Measurements from ENCODE around the gene TEX264. TPM values are rescaled to one million over a fixed set of nuclear protein-coding genes. Genes with fewer than 3 reads are reported as not detected.

TEX264 gene
- polyA plus RNA-seq, 1 donor from 2014 or later = 35.4 TPM

- Histone ChIP-seq H3K9ac (ENCODE audit: low read length) (no peak overlapping the region), H3K4me3 (ENCODE audit: low read length) (peak overlapping the region; percentile 21), H2AFZ (ENCODE audit: low read depth, low read length) (no peak overlapping the region), H4K20me1 (ENCODE audit: insufficient read depth) (no peaks in the 10 kb centered on the region), H3K27ac (ENCODE audit: low read length) (peak overlapping the region; percentile 56), H3K9me3 (ENCODE audit: low read length) (no peaks in the 10 kb centered on the region), H3K27me3 (ENCODE audit: insufficient read depth, low read depth, low read length) (no peaks in the 10 kb centered on the region), H3K36me3 (ENCODE audit: insufficient read depth, low read length) (no peaks in the 10 kb centered on the region), H3K79me2 (replicated peaks; ENCODE audit: insufficient read depth, low read length) (no peaks in the 10 kb centered on the region), H3F3A (ENCODE audit: insufficient read depth, low read length, poor library complexity, severe bottlenecking) (no peaks in the 10 kb centered on the region), H3K4me2 (ENCODE audit: low read length) (no peak overlapping the region), H3K9me2 (ENCODE audit: insufficient read depth, low read length) (no peaks in the 10 kb centered on the region)
- TF ChIP-seq REST (IDR thresholded peaks at IDR 0.05; ENCODE audit: borderline replicate concordance) = no peak
- TF ChIP-seq EP300 (conservative IDR thresholded peaks at IDR 0.05; ENCODE audit: poor library complexity, severe bottlenecking) = no peak
- TF ChIP-seq MXI1 (conservative IDR thresholded peaks at IDR 0.05; ENCODE audit: poor library complexity, severe bottlenecking) = no peak
- no peak for TF ChIP-seq EZH2 (IDR thresholded peaks at IDR 0.05; ENCODE audit: borderline replicate concordance, insufficient read depth, low read length, poor library complexity, severe bottlenecking)
- no peak for TF ChIP-seq RAD21 (conservative IDR thresholded peaks at IDR 0.05)
- no peak for TF ChIP-seq POLR2AphosphoS5 (IDR thresholded peaks at IDR 0.05)
- no peak for TF ChIP-seq SMC3 (conservative IDR thresholded peaks at IDR 0.05; ENCODE audit: poor library complexity)
- no peak for TF ChIP-seq CTCF (IDR thresholded peaks at IDR 0.05; ENCODE audit: poor library complexity, severe bottlenecking)
- no peak for TF ChIP-seq TAF1 (IDR thresholded peaks at IDR 0.05; ENCODE audit: low read depth)
These were observed 27.2 kb downstream of the TEX264 start for GRCh38 chr3:51698209-51698608.

GRCh38 chr3:51700403-51700802 is 29.4 kb downstream of the TEX264 start:
- Histone ChIP-seq H3K4me3 (ENCODE audit: low read length) (no peak overlapping the region), H3K79me2 (replicated peaks; ENCODE audit: insufficient read depth, low read length) (no peaks in the 10 kb centered on the region), H2AFZ (ENCODE audit: low read depth, low read length) (no peak overlapping the region), H3K27ac (ENCODE audit: low read length) (no peak overlapping the region), H3K36me3 (ENCODE audit: insufficient read depth, low read length) (no peaks in the 10 kb centered on the region), H4K20me1 (ENCODE audit: insufficient read depth) (no peaks in the 10 kb centered on the region), H3K4me2 (ENCODE audit: low read length) (no peak overlapping the region), H3F3A (ENCODE audit: insufficient read depth, low read length, poor library complexity, severe bottlenecking) (no peaks in the 10 kb centered on the region), H3K27me3 (ENCODE audit: insufficient read depth, low read depth, low read length) (no peaks in the 10 kb centered on the region), H3K9me3 (ENCODE audit: low read length) (no peaks in the 10 kb centered on the region), H3K9me2 (ENCODE audit: insufficient read depth, low read length) (no peaks in the 10 kb centered on the region), H3K9ac (ENCODE audit: low read length) (no peak overlapping the region)
- TF ChIP-seq EZH2 (IDR thresholded peaks at IDR 0.05; ENCODE audit: borderline replicate concordance, insufficient read depth, low read length, poor library complexity, severe bottlenecking) = no peak
- TF ChIP-seq CTCF (IDR thresholded peaks at IDR 0.05; ENCODE audit: poor library complexity, severe bottlenecking) = no peak
- no peak for TF ChIP-seq MXI1 (conservative IDR thresholded peaks at IDR 0.05; ENCODE audit: poor library complexity, severe bottlenecking)
- no peak for TF ChIP-seq REST (IDR thresholded peaks at IDR 0.05; ENCODE audit: borderline replicate concordance)
- TF ChIP-seq POLR2AphosphoS5 (IDR thresholded peaks at IDR 0.05) = no peak
- TF ChIP-seq SMC3 (conservative IDR thresholded peaks at IDR 0.05; ENCODE audit: poor library complexity) = no peak
- TF ChIP-seq RAD21 (conservative IDR thresholded peaks at IDR 0.05) = no peak
- no peak for TF ChIP-seq TAF1 (IDR thresholded peaks at IDR 0.05; ENCODE audit: low read depth)
- TF ChIP-seq EP300 (conservative IDR thresholded peaks at IDR 0.05; ENCODE audit: poor library complexity, severe bottlenecking) = no peak
